VCaP (cell line): ENCODE results near the gene VPS26C.

Source experiments
- H3K27ac ChIP-seq: fragments of 450-650 bp; 2 replicates; pipeline ENCODE4 v1.5.1; 2017
- TF ChIP-seq, protein P1 (sequence below): fragments of 450-650 bp; conservative IDR thresholded peaks from 2 replicates; pipeline ENCODE4 v1.5.1; 2017; ENCODE audit warnings: mild to moderate bottlenecking, moderate library complexity

The VPS26C gene

DNA sequence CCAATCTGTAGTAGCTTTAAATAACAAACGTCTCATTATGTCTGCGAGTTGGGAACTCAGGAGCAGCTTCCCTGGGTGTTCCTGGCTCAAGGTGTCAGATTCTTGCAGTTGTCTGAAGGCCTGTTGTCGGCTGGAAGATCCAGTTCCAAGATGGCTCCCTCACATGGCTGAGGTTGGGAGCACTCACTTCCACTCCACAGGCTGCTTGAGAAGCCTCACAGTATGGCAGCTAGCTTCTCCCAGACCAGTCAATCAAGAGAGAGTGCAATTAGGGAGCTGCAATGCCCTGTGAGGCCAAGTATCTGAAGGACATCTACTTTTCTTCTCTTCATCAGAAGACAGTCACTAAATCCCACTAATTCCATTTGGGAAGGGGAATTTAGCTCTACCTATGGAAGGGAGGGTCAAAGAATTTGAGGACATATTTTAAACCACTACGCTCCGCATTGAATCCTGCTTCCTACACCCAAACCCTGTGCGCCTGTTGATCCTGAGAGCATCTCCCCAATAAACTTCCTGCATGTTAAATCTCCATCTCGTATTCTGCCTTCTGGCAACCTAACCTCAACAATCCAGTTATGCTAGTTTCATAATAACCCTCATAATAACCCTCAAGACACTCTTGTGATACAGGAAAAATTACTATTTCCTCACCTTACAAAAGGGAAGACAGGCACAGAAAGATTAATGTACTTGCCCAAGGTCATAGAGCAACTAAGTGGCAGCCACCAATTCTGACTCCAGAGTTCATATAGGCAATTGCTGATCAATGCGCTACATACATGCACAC, 3.6 kb upstream of the VPS26C start:
- peak overlapping the region; percentile 99 for H3K27ac ChIP-seq
- TF ChIP-seq, protein P1, sequence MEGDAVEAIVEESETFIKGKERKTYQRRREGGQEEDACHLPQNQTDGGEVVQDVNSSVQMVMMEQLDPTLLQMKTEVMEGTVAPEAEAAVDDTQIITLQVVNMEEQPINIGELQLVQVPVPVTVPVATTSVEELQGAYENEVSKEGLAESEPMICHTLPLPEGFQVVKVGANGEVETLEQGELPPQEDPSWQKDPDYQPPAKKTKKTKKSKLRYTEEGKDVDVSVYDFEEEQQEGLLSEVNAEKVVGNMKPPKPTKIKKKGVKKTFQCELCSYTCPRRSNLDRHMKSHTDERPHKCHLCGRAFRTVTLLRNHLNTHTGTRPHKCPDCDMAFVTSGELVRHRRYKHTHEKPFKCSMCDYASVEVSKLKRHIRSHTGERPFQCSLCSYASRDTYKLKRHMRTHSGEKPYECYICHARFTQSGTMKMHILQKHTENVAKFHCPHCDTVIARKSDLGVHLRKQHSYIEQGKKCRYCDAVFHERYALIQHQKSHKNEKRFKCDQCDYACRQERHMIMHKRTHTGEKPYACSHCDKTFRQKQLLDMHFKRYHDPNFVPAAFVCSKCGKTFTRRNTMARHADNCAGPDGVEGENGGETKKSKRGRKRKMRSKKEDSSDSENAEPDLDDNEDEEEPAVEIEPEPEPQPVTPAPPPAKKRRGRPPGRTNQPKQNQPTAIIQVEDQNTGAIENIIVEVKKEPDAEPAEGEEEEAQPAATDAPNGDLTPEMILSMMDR = no peak

DNA sequence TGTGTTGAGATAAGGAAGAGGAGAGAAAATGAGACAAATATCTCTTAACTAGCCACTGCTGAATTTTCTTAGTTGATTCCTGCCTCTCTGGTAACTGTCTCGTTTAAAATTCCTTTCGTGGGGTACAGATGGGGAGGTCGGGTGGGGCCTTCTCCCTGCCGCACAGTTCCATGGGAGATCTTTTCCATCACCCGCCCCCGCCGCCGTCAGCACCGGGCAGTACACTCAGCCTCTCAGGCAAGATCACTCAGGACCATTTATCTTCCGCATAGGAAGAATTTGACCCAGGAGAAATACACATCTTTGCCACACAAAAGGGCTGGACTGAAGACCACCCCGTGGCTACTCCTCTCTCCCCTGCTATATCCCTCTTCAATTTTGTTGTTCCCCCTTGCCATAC, 2.3 kb upstream of the VPS26C start:
- TF ChIP-seq, protein P1 = no peak
- peak overlapping the region; percentile 99 for H3K27ac ChIP-seq

DNA sequence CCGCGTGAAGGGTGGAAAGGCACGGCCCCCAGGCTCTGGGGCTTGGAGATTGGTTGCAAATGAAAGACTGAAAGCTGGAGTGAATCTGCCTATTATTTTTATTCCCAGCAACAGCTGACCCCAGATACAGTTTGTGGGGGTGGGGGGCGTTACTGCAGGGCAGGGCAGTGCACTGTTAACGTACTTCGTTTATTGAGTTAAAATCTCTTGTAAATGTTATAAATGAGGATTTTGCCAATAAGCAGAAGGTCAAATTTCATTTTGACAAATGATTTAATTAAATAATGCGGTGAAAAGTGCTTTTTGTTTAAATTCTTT, 1.0 kb upstream of the VPS26C start:
- H3K27ac ChIP-seq = peak overlapping the region; percentile 99
- TF ChIP-seq, protein P1 = no peak

DNA sequence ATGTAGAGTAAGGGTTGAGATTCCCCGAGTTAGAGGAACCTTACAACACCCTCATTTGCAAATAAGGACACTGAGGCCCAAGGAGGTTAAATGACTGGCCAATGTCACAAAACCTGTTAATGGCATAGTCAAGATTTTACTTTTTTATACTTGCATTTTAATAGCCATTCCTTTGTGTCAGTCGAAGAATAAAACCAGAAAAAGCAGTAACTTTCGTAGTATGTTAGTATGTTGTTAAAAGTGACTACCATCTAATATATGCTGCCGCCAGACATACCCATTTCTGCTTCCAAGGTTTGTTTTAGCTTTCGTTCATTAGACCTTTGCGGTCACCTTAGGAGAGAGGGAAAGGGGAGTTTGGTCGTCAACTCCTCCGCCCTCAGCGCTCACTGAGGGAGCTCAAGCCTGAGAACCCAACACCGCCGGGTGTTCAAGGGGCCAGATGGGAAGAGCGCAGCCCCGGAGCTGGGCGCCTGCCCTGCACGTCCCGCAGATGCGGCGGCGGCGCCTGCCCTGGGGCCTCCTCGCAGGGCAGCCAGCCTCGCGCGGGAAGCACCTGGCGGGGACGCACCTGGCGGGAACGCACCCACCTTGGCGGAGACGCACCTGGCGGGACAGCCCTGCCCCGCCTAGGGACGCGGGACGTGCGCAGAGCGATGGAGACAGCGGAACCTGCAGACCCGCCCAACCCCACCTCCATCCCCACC, 466 bp downstream of the VPS26C start:
- TF ChIP-seq, protein P1 = no peak
- peak overlapping the region; percentile 99 for H3K27ac ChIP-seq

DNA sequence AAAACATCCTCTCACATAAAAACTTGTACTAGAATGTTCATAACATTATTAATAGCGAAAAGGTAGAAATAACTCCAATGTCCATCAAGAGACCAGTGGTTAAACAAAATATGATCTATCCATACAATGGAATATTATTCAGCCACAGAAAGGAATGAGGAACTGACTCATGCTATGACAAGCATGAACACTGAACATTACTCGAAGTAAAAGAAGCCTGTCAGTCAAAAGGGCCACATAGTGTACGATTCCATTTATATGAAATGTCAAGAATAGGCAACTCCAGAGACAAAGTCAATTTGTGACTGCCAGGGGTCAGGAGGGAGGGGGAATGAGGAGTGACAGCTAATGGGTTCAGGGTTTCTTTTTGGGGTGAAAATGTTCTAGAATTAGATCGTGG, 2.3 kb downstream of the VPS26C start:
- TF ChIP-seq, protein P1 = no peak
- no peak overlapping the region for H3K27ac ChIP-seq

DNA sequence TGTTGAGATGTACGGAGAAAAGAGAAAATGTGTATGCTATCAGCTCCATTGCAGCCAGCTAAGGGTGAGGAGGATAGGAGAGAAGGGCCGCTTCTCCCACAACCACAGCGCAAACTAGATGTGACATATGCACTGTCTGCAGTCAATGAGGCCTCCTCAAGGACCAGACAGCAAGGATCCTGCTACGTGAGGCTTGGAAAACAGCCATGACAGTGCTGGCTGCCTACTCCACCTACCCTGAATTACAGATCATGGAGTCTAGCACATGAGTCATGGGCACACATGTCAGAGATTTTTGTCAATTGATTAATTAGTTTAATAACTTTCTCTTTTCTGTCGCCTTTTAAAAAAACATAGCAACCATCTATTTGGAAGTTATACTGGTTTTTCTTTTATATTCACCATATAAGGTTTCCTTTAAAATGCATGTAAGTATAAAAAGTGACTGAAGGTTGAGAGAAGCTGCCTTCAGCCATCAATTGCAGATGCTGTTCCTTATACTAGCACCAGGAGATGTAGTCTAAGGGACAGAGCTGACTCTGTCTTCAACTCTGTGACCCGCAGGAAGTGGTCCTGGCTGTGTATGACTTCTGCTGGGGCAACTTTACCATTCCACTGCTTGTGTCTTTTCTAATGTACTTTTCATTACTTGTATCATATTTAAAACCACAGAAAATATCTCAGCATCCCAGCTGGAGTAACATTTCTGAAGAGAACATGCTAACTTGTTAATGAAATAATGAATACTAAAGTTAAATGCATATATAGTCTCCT, 3.1 kb downstream of the VPS26C start:
- H3K27ac ChIP-seq = no peak overlapping the region
- TF ChIP-seq, protein P1 = no peak

DNA sequence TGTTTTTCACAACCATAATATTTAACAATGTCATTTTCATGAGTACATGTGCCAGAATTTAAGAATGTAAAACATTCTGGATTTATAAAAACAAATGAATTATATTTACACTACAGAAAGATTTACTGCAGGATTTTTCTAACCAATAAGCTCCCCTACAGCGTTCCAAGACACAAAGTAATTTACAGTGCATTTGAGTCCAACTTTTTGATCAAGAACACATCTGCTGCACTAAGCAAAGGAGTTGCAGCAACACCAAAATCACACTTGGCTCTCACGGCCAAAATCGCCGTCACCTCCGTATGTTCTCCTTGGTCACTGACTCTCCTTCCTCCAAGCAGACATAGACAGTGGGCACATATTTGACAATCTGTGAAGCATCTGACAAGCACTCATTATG, 7.7 kb downstream of the VPS26C start:
- TF ChIP-seq, protein P1 = no peak
- peak overlapping the region; percentile 92 for H3K27ac ChIP-seq
